ENCODE data around the gene KRT23.

The KRT23 gene

GRCh38 chr17:40912486-40913210, 24.8 kb downstream of the KRT23 start:
- H3K4me1 Mint-ChIP-seq: no peaks in the 10 kb centered on the region
- no peaks in the 10 kb centered on the region for H3K36me3 Mint-ChIP-seq
- no peak overlapping the region for H3K27ac Mint-ChIP-seq
- no peaks in the 10 kb centered on the region for H3K9me3 Mint-ChIP-seq
- no peak for DNase-seq
- peaks cover 36% of the 10 kb centered on the region for H3K27me3 Mint-ChIP-seq
- CTCF ChIA-PET: interaction anchor here (0.7 to 1.2 kb wide), 3 partner anchors 12 to 750 kb away, joined by 3 to 6 read pairs (median 3); no protein-coding TSS in a partner anchor
- no peak overlapping the region for H3K4me3 Mint-ChIP-seq

GRCh38 chr17:40910441-40910841, 27.0 kb downstream of the KRT23 start:
- no peak for DNase-seq
- no peak overlapping the region for H3K4me3 Mint-ChIP-seq
- no peaks in the 10 kb centered on the region for H3K36me3 Mint-ChIP-seq
- H3K27me3 Mint-ChIP-seq: peaks cover 31% of the 10 kb centered on the region
- H3K27ac Mint-ChIP-seq: no peak overlapping the region
- H3K9me3 Mint-ChIP-seq: no peaks in the 10 kb centered on the region
- CTCF ChIA-PET: interaction anchor here (0.8 to 5.1 kb wide), 6 partner anchors 418 to 752 kb away, joined by 3 to 30 read pairs (median 8); no protein-coding TSS in a partner anchor
- no peaks in the 10 kb centered on the region for H3K4me1 Mint-ChIP-seq

- no peak overlapping the region for H3K27ac Mint-ChIP-seq
- CTCF ChIA-PET: interaction anchor here (0.6 to 5.1 kb wide), 7 partner anchors 586 to 753 kb away, joined by 3 to 30 read pairs (median 4); no protein-coding TSS in a partner anchor
Observed at GRCh38 chr17:40909755-40910154, 27.7 kb downstream of the KRT23 start.

GRCh38 chr17:40909351-40909750, 28.1 kb downstream of the KRT23 start:
- no peak overlapping the region for H3K27ac Mint-ChIP-seq
- DNase-seq: peak; percentile 70
- H3K4me3 Mint-ChIP-seq: no peak overlapping the region
- no peaks in the 10 kb centered on the region for H3K4me1 Mint-ChIP-seq
- peaks cover 34% of the 10 kb centered on the region for H3K27me3 Mint-ChIP-seq
- CTCF ChIA-PET: interaction anchor here (0.6 to 5.1 kb wide), 7 partner anchors 586 to 753 kb away, joined by 3 to 30 read pairs (median 4); no protein-coding TSS in a partner anchor
- no peaks in the 10 kb centered on the region for H3K36me3 Mint-ChIP-seq
- H3K9me3 Mint-ChIP-seq: no peaks in the 10 kb centered on the region

More at GRCh38 chr17:40909755-40910154, 27.7 kb downstream of the KRT23 start:
- DNase-seq: no peak
- Mint-ChIP-seq H3K9me3 (no peaks in the 10 kb centered on the region), H3K27me3 (peaks cover 34% of the 10 kb centered on the region), H3K4me3 (no peak overlapping the region), H3K36me3 (no peaks in the 10 kb centered on the region), H3K4me1 (no peaks in the 10 kb centered on the region)

GRCh38 chr17:40906613-40907012, 30.8 kb downstream of the KRT23 start:
- CTCF ChIA-PET: interaction anchor here (5.1 kb wide), 1 partner anchor 642 kb away, joined by 30 read pairs; no protein-coding TSS in a partner anchor
- H3K27ac Mint-ChIP-seq: no peak overlapping the region
- H3K4me3 Mint-ChIP-seq: no peak overlapping the region
- H3K36me3 Mint-ChIP-seq: no peaks in the 10 kb centered on the region
- H3K4me1 Mint-ChIP-seq: peaks cover 3% of the 10 kb centered on the region
- H3K27me3 Mint-ChIP-seq: peaks cover 29% of the 10 kb centered on the region
- DNase-seq: no peak
- no peaks in the 10 kb centered on the region for H3K9me3 Mint-ChIP-seq

- peaks cover 19% of the 10 kb centered on the region for H3K27me3 Mint-ChIP-seq
Observed at GRCh38 chr17:40905370-40905769, 32.1 kb downstream of the KRT23 start.

GRCh38 chr17:40903129-40903847, 34.2 kb downstream of the KRT23 start:
- Mint-ChIP-seq H3K4me3 (no peak overlapping the region), H3K4me1 (peaks cover 3% of the 10 kb centered on the region), H3K36me3 (no peaks in the 10 kb centered on the region), H3K27ac (no peak overlapping the region), H3K9me3 (no peaks in the 10 kb centered on the region), H3K27me3 (peaks cover 9% of the 10 kb centered on the region)
- no peak for DNase-seq
- CTCF ChIA-PET: no interaction called here

More at GRCh38 chr17:40905370-40905769, 32.1 kb downstream of the KRT23 start:
- Mint-ChIP-seq H3K36me3 (no peaks in the 10 kb centered on the region), H3K9me3 (no peaks in the 10 kb centered on the region), H3K4me1 (peaks cover 3% of the 10 kb centered on the region), H3K4me3 (no peak overlapping the region), H3K27ac (no peak overlapping the region)
- CTCF ChIA-PET: no interaction called here
- DNase-seq: no peak

- H3K27ac Mint-ChIP-seq: no peak overlapping the region
- H3K4me1 Mint-ChIP-seq: peaks cover 3% of the 10 kb centered on the region
- DNase-seq: no peak
- CTCF ChIA-PET: no interaction called here
- H3K36me3 Mint-ChIP-seq: no peaks in the 10 kb centered on the region
- H3K9me3 Mint-ChIP-seq: no peaks in the 10 kb centered on the region
- no peak overlapping the region for H3K4me3 Mint-ChIP-seq
- H3K27me3 Mint-ChIP-seq: peaks cover 8% of the 10 kb centered on the region
Observed at GRCh38 chr17:40902498-40902897, 34.9 kb downstream of the KRT23 start.

- Mint-ChIP-seq H3K27ac (no peak overlapping the region), H3K9me3 (no peaks in the 10 kb centered on the region), H3K4me1 (peaks cover 3% of the 10 kb centered on the region), H3K4me3 (no peak overlapping the region), H3K27me3 (peaks cover 4% of the 10 kb centered on the region), H3K36me3 (no peaks in the 10 kb centered on the region)
- DNase-seq: no peak
- CTCF ChIA-PET: interaction anchor here (1.0 kb wide), 1 partner anchor 646 kb away, joined by 4 read pairs; no protein-coding TSS in a partner anchor
Observed at GRCh38 chr17:40901981-40902474, 35.4 kb downstream of the KRT23 start.

GRCh38 chr17:40900809-40901356, 36.6 kb downstream of the KRT23 start:
- Mint-ChIP-seq H3K9me3 (no peaks in the 10 kb centered on the region), H3K4me1 (peaks cover 3% of the 10 kb centered on the region), H3K27me3 (peaks cover 4% of the 10 kb centered on the region), H3K4me3 (no peak overlapping the region), H3K27ac (no peak overlapping the region), H3K36me3 (no peaks in the 10 kb centered on the region)
- DNase-seq: no peak
- CTCF ChIA-PET: interaction anchor here (1.0 kb wide), 1 partner anchor 648 kb away, joined by 4 read pairs; no protein-coding TSS in a partner anchor

- Mint-ChIP-seq H3K4me3 (no peak overlapping the region), H3K27me3 (peaks cover 19% of the 10 kb centered on the region), H3K36me3 (no peaks in the 10 kb centered on the region), H3K4me1 (peaks cover 1% of the 10 kb centered on the region), H3K27ac (no peak overlapping the region), H3K9me3 (no peaks in the 10 kb centered on the region)
- CTCF ChIA-PET: no interaction called here
- DNase-seq: no peak
Observed at GRCh38 chr17:40896916-40897455, 40.5 kb downstream of the KRT23 start.

- no peaks in the 10 kb centered on the region for H3K36me3 Mint-ChIP-seq
- no peaks in the 10 kb centered on the region for H3K4me1 Mint-ChIP-seq
- CTCF ChIA-PET: no interaction called here
- H3K27ac Mint-ChIP-seq: no peak overlapping the region
- no peak for DNase-seq
- H3K27me3 Mint-ChIP-seq: peaks cover 19% of the 10 kb centered on the region
- H3K9me3 Mint-ChIP-seq: no peaks in the 10 kb centered on the region
- H3K4me3 Mint-ChIP-seq: no peak overlapping the region
Observed at GRCh38 chr17:40895106-40895730, 42.2 kb downstream of the KRT23 start.

- no peak overlapping the region for H3K4me3 Mint-ChIP-seq
- no peaks in the 10 kb centered on the region for H3K4me1 Mint-ChIP-seq
- no peaks in the 10 kb centered on the region for H3K9me3 Mint-ChIP-seq
- DNase-seq: no peak
- no peak overlapping the region for H3K27ac Mint-ChIP-seq
- peaks cover 31% of the 10 kb centered on the region for H3K27me3 Mint-ChIP-seq
- CTCF ChIA-PET: no interaction called here
- no peaks in the 10 kb centered on the region for H3K36me3 Mint-ChIP-seq
Observed at GRCh38 chr17:40888196-40888720, 49.2 kb downstream of the KRT23 start.

All from activated naive CD4-positive, alpha-beta T cell treated with anti-CD3 and anti-CD28 coated beads, Interleukin-2, amount 10 ng/mL, durations not matched to agents 7 days and 5 days (primary cell).